ENCODE data around the gene CXCR3.

Gene CXCR3

DNA sequence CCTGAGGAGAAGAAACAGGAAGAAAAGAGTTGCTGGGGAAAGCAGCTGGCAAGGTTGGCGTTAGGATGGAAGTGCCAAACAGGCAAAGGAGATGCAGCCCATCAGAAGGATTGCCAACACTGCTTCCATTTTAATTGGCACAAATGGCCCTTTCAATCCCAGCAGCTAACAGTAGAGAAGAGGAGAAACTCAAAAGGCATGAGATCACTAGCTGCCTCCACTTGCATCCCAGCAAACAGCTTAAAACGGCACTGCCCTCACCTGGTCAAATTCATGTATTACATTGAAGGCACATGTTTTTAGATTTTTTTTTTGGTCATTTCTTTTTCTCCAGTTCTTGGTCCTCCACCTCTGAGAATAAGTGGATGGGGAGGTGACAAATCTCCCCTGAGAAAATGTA is 34.1 kb upstream of the CXCR3 start (continued):
- TF ChIP-seq, protein P1, sequence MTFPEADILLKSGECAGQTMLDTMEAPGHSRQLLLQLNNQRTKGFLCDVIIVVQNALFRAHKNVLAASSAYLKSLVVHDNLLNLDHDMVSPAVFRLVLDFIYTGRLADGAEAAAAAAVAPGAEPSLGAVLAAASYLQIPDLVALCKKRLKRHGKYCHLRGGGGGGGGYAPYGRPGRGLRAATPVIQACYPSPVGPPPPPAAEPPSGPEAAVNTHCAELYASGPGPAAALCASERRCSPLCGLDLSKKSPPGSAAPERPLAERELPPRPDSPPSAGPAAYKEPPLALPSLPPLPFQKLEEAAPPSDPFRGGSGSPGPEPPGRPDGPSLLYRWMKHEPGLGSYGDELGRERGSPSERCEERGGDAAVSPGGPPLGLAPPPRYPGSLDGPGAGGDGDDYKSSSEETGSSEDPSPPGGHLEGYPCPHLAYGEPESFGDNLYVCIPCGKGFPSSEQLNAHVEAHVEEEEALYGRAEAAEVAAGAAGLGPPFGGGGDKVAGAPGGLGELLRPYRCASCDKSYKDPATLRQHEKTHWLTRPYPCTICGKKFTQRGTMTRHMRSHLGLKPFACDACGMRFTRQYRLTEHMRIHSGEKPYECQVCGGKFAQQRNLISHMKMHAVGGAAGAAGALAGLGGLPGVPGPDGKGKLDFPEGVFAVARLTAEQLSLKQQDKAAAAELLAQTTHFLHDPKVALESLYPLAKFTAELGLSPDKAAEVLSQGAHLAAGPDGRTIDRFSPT (tag by site-specific recombination; IDR thresholded peaks at IDR 0.05), result no peak
- no peak for TF ChIP-seq ZNF791 (tag by site-specific recombination; IDR thresholded peaks at IDR 0.05)
- TF ChIP-seq ZFP37 (tag by site-specific recombination; IDR thresholded peaks at IDR 0.05), result no peak
- TF ChIP-seq ZNF23 (tag by site-specific recombination; IDR thresholded peaks at IDR 0.05; ENCODE audit: borderline replicate concordance), result no peak
- TF ChIP-seq, protein P2, sequence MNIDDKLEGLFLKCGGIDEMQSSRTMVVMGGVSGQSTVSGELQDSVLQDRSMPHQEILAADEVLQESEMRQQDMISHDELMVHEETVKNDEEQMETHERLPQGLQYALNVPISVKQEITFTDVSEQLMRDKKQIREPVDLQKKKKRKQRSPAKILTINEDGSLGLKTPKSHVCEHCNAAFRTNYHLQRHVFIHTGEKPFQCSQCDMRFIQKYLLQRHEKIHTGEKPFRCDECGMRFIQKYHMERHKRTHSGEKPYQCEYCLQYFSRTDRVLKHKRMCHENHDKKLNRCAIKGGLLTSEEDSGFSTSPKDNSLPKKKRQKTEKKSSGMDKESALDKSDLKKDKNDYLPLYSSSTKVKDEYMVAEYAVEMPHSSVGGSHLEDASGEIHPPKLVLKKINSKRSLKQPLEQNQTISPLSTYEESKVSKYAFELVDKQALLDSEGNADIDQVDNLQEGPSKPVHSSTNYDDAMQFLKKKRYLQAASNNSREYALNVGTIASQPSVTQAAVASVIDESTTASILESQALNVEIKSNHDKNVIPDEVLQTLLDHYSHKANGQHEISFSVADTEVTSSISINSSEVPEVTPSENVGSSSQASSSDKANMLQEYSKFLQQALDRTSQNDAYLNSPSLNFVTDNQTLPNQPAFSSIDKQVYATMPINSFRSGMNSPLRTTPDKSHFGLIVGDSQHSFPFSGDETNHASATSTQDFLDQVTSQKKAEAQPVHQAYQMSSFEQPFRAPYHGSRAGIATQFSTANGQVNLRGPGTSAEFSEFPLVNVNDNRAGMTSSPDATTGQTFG (tag by site-specific recombination; IDR thresholded peaks at IDR 0.05; ENCODE audit: borderline replicate concordance), result no peak
- no peak for TF ChIP-seq ZBTB7A (tag by site-specific recombination; IDR thresholded peaks at IDR 0.05; ENCODE audit: low read depth)
- no peak for TF ChIP-seq ZNF132 (tag by site-specific recombination; IDR thresholded peaks at IDR 0.05; ENCODE audit: borderline replicate concordance)
- TF ChIP-seq GLIS1 (tag by site-specific recombination; IDR thresholded peaks at IDR 0.05), result no peak
- TF ChIP-seq ZNF660 (tag by site-specific recombination; IDR thresholded peaks at IDR 0.05), result peak; percentile 38; the same call in 1 of the 2 replicates
- TF ChIP-seq ZNF248 (tag by site-specific recombination; IDR thresholded peaks at IDR 0.05), result no peak
- TF ChIP-seq ZNF837 (tag by site-specific recombination; IDR thresholded peaks at IDR 0.05), result no peak
- TF ChIP-seq ZNF600 (tag by site-specific recombination; IDR thresholded peaks at IDR 0.05), result no peak
- TF ChIP-seq BCL6B (tag by site-specific recombination; IDR thresholded peaks at IDR 0.05), result no peak
- no peak for TF ChIP-seq ZNF324 (tag by site-specific recombination; IDR thresholded peaks at IDR 0.05)
- no peak for TF ChIP-seq EGR2 (tag by site-specific recombination; IDR thresholded peaks at IDR 0.05; ENCODE audit: low read depth)
- TF ChIP-seq ZNF654 (tag by site-specific recombination; IDR thresholded peaks at IDR 0.05; ENCODE audit: low read depth), result peak; percentile 89
- no peak for TF ChIP-seq SP7 (tag by site-specific recombination; IDR thresholded peaks at IDR 0.05)
- no peak for TF ChIP-seq KLF17 (tag by site-specific recombination; IDR thresholded peaks at IDR 0.05)
- TF ChIP-seq CTCF (tag by site-specific recombination; IDR thresholded peaks at IDR 0.05), result peak; percentile 50; the same call in 1 of the 2 replicates
